GM21737 (cell line): ENCODE data around the gene NPIPA3.
A peak's percentile ranks its signal among the peaks of the same experiment; 100 is the strongest.
"Not testable (repeated sequence)": the region's sequence is repeated elsewhere in the genome, so short reads cannot be mapped to it uniquely, and the experiment has no call there.

ENCODE experiments used
- ATAC-seq: cut with Tn5 transposase; IDR thresholded peaks from one replicate; pipeline ENCODE4 v1.9.1; 2021; ENCODE audit warnings: mild to moderate bottlenecking, moderate library complexity; ENCODE audit not compliant: unreplicated experiment

NPIPA3 gene

DNA sequence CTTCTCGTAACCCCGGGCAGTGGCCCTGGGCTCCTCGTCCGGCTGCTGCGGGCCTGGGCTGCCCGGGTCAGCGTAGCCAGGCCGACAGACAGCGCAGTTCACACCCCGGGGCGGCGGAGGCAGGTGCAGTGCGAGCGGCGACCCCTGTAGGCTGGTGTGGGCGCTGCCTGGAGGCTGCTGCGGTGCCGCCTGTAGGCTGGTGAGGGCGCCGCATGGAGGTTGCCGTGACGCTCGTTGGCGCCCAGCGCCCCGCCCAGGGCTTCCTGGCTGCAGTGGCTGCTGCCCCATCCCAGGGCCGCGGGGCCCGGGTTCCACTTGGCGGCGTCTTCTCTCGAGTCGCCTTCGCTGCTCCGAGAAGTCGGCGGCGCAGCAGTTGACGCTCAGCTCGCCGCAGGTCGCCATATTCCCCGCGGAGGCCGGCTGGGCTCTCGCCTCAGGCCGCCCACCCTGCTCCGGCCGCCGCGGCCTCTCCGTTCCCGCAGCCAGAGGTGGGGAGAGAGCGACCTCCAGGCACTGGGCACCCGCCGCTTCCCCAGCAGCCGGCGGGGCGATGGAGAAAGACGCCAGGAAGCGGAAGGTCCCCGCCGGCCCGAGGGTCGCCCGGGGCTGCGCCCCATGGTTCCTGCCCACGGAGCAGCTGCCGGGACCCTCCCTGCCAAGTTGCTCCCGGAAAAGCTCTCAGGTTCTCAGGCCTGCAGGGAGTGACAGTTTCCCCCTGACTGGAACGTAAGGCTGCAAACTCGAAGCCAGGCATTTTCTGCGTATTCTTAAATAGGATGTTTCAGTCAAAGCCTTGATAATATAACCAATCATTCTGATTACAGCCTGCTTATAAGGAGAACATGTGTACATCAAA lies at the start of gene NPIPA3:
Gene NPIPA3, plus strand, starts transcription at position 256 of the 856 bp plus-strand sequence. CDS start 5,533 bp downstream, outside the sequence.
- peak; percentile 99 for ATAC-seq

DNA sequence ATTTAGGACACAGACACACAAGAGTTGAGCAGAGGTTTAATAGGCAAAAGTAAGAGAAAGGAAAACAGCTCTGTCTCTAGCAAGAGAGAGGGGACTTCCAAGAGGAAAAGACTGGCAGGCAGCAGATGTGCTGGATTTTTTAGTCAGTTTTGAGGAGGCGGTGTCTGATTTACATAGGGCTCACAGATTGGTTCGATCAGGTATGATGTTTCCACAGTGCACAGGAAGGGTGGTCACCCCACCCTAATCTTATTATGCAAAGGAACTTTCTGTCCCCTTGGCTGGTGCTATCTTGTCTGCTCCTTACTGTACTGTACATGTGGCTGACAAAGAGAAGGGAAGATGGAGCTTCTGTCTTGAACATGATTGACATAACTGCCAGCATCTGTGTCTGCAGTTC lies 45.1 kb upstream of the NPIPA3 start:
- peak; percentile 79 for ATAC-seq

DNA sequence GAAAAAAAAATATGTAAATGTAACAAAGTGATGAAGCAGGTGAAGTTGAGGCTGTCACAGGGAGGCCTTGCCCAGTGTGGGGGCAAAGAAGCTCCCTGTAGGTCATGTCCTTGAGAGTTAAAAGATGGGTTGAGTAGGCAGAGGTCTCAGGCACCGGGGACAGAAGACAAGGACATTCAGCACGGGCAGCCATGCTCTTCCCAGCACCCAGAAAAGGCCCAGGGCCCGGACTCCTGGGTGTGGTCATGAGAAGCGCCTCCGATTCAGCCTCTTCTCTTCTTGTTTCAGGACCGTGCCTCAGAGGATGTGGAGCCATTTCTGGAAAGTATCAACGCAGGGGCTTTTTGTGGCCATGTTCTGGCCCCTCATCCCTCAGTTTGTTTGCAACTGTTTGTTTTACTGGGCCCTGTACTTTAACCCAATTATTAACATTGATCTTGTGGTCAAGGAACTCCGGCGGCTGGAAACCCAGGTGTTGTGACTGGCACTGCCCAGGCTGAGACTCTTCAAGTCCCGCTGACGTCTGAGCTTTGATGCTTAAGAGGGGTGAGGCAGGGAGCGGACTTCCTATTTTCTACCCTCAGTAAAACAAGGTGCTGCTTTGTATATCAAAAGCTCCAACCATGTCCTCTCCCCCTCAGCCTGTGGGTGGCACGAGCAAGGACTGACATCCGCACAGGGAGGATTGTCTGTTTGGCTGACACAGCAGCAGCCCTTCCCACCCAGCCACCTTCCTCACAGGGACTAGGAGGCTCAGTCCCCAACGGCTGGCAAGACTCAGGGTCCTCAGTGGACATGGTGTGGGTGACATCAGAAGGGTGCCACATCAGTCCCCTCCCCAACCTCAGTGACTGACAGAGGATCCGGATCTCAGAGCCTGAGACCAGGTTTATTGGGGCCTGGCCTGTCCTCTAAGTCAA lies 35.6 kb upstream of the NPIPA3 start:
- no peak for ATAC-seq

DNA sequence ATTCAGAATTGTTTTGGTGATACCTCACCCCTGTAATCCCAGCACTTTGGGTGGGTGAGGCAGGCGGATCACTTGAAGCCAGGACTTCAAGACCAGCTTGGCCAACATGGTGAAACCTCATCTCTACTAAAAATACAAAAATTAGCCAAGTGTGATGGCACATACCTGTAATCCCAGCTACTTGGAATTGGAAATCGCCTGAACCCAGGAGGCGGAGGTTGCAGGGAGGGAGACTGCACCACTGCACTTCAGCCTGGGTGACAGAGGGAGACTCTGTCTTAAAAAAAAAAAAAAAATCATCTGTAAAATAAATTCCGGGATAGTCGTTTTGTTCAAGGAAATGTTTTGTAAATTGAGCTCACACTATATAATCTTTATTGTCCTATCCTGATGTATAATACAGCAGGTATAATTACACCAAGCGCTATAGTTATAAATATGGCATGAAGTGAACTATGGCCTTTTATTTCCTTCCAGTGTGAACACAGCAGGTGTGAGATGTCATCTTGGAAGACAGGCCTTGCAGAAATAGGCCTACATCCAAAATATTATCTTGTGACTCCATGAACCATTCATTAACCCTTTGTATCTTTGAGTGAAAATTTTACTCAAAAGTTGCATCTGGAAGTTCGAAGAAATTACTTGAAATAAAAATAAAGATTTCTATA lies 34.5 kb upstream of the NPIPA3 start:
- ATAC-seq: no peak

DNA sequence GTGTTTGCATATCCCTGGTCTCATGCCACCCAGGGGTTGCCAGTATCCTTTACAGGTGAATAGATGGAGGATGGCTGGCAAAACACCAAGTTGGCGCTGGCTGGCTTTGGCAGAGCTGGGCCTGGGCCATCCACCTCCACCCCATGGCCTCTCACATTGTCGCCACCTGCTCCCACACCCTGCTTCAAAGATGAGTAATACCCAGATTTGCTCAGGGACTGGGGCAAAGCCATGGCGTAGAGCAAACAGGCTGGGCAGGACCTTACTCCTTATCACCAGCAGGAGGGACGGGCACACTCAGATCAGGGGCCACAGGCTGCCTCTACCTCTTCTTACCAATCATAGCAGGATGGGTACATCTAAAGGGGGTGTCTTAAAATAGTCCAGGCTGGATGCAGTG lies 33.4 kb upstream of the NPIPA3 start:
- ATAC-seq: no peak

DNA sequence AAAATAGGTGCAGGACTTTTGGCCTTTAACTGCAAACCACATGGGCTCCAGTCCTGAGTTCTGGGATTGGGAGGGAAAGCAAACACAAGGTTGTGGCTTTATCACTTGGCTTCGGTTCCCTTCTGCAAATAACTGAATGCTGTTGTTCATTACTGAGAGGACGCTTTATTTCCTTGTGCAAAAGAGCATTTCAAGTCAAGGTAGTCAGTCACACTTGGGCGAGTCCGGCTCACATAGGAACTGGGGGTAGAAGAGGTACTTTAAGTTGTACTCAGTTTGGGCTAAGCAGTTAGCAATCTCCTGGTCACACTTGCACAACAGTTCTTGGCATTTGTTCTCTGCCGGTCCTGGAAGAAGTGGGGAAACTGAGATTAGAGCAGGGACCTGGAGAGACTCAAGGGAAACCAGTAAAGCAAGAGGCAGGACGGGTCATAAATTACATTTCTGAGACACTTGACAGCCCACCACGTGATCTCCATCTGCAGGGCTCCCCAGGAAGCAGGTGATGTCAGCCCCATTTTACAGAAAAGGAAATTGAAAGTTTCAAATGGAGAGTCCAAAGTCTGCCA lies 30.7 kb upstream of the NPIPA3 start:
- peak; percentile 64 for ATAC-seq

DNA sequence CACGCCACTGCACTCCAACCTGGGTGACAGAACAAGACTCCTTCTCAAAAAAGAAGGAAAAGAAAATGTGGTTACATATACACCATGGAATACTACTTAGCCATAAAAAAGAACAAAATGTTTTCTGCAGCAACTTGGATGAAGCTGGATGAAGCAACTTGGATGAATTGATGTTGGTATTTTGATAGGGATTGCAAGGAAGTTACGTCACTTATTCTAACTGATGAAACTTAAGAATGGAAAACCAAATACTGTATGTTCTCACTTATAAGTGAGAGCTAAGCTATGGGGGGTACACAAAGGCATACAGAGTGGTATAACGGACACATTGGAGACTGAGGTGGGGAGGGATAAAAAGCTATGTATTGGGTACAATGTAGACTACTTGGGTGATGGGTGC lies 26.6 kb upstream of the NPIPA3 start:
- no peak for ATAC-seq

DNA sequence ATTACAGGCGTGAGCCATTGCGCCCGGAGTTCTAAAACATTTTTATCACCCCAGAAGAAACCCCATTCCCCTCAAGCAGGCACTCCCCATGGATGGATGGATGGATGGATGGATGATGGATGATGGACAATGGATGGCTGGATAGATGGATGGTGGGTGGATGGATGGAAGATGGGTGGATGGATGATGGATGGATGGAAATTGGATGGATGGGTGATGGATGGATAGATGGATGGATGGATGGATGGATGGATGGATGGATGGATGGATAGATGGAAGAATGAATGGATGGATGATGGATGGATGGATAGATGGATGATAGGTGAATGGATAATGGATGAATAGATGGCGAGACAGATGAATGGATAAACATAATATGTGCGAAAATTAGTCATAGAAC lies 25.6 kb upstream of the NPIPA3 start:
- ATAC-seq: no peak

DNA sequence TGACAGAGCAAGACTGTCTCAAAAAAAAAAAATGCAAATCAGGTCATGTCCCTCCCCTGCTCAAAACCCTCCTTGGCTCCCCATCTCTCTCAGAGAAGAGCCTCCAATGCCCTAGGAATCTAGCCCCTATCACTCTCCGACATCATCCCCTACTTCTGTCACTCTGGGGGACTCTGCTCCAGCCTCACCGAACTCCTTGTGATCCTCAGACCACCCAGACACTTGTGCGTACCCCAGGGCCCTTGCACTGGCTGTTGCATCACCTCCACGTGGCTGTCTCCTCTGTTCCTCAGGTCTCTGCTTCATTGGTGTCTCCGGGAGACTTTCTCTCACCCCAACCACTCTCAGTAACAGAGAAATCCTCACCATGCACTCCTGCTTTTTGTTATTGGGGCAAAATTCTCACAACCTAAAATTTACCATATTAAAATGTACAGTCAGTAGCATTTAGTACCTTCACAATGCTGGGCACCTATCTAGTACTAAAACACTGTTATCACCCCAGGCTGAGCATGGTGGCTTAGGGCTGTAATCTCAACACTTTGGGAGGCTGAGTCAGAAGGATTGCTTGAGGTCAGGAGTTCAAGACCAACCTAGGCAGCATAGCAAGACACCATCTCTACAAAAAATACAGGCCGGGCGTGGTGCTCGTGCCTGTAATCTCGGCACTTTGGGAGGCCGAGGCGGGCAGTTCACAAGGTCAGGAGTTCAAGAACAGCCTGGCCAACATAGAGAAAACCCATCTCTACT lies 24.3 kb upstream of the NPIPA3 start:
- ATAC-seq: no peak

DNA sequence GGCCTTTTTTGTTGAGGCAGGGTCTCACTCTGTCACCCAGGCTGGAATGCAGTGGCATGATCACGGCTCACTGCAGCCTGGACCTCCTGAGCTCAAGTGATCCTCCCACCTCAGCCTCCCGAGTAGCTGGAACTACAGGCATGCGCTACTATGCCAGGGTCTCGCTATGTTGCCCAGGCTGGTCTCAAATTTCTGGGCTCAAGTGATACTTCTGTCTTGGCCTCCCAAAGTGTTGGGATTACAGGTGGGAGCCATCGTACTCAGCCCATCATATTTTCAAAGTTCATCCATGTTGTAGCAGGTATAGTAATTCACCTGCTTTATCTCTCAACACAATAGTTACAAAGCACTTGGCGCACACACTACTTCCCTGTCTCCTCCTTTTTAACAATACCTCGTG lies 22.8 kb upstream of the NPIPA3 start:
- ATAC-seq: not testable (repeated sequence)

DNA sequence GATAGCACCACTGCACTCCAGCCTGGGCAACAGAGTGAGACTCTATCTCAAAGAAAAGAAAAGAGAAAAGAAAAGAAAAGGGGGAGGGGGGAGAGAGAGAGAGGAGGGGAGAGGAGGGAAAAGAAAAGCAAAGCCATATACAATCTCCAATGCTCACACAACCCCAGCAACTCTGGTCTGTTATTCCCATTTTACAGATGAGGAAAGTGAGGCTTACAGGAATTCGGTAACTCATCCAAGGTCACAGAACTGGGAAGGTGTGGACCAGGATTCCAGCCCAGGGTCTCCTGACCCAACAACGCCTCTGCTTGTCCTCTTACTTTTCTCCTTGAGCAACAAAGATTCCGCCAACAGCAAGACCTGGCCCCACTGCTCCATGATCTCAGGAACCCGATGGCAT lies 22.1 kb upstream of the NPIPA3 start:
- no peak for ATAC-seq

DNA sequence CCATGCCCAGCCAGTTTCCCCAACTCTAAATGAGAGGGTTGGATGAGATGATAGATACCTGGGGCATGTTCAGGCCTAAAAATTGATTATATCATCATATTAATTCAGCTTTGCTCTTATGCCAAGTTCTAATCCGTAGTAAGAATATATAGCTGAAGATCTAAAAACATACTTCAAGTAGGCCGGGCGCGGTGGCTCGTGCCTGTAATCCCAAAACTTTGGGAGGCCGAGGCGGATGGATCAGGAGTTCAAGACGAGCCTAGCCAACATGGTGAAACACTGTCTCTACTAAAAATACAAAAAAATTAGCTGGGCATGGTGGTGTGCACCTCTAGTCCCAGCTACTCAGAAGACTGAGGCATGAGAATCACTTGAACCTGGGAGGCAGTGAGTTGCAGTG lies 21.1 kb upstream of the NPIPA3 start:
- no peak for ATAC-seq

DNA sequence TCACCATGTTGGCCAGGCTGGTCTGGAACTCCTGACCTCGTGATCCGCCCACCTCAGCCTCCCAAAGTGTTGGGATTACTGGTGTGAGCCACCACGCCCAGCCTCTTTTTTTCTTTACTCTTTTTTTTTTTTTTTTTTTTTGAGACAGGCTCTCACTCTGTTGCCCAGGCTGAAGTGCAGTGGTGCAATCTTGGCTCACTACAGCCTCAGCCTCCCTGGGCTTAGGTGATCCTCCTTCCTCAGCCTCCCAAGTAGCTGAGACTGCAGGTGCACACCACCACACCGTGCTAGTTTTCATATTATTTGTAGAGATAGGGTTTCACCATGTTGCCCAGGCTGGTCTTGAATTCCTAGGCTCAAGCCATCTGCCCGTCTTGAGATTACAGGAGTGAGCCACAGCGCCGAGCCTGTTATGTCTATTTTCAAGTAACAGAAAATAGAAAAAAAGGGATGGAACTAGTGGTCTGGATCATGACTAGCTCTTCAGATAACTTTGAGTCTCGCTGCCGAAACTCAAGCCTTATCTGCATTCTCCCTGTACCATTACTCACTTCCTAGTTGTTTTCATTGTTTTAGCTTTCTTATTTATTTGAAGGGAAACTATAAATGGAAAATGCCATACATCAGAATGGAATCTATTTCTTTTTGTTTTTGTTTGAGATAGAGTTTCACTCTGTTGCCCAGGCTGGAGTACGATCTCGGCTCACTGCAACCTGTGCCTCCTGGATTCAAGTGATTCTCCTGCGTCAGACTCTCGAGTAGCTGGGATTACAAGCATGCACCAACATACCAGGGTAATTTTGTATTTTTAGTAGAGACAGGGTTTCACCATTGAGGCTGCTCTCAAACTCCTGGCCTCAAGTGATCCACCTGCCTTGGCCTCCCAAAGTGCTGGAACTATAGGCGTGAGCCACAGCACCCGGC lies 17.1 kb upstream of the NPIPA3 start:
- not testable (repeated sequence) for ATAC-seq

DNA sequence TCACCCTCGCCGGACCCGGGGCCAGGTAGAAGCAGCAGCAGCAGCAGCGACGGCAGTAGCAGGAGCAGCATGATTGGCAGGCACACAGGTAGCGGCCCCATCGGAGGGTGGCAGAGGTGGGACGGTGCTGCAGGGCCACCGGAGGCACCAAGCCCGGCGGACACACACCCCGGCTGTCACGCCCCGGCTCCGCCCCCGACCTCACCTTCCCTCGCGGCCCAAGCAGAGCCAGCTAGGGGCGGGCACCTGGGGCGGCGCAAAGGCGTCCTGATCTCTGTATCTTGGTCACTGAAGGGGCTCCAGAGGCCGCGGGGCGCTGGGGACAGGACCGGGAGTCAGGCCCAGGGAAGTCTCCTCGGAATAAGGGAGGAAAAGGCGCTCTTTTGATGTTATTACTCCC lies 9.1 kb upstream of the NPIPA3 start, which contains the start of gene PLA2G10:
Gene PLA2G10, minus strand, starts transcription at position 180 of the 400 bp plus-strand sequence. Its CDS starts 79 bp downstream, at position 101.
- not testable (repeated sequence) for ATAC-seq

DNA sequence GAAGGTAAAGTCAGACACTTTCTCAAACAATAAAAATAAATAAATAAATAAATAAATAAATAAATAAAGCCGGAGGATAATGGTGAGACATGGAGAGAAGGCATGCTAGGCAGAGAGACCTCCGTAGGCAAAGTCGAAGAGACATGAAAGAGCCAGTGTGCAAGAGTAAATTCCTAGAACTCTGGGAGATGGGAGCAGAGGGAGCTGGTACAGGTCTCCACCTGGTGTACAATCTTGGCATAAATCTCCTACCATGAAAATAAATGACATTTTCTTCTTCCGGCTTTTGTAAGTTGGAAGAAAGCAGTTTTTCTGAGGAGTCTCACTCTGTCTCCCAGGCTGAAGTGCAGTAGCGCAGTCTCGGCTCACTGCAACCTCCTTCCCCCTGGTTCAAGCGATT lies 1.4 kb upstream of the NPIPA3 start:
- not testable (repeated sequence) for ATAC-seq

DNA sequence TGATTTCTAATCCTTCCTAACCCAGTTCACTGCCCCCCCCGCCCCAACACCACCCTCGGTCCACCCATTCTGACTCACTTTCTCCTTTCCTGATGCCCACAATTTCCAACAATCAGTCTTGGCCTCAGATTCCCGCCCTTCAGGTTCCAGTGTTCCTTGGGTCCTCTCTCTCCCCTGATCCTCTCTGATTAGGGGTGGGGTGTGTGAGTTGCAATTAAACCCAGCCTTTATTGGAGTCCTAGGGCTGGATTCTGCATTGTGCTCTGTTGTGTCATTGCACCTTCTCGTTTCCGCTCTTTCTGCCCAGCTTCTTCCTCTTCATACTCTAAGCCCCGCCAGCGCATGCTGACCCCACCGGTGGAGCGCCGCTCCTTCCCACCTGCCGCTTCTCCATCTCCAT lies 539 bp upstream of the NPIPA3 start:
- not testable (repeated sequence) for ATAC-seq

DNA sequence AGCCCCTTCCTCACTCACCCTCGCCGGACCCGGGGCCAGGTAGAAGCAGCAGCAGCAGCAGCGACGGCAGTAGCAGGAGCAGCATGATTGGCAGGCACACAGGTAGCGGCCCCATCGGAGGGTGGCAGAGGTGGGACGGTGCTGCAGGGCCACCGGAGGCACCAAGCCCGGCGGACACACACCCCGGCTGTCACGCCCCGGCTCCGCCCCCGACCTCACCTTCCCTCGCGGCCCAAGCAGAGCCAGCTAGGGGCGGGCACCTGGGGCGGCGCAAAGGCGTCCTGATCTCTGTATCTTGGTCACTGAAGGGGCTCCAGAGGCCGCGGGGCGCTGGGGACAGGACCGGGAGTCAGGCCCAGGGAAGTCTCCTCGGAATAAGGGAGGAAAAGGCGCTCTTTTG lies 30.0 kb downstream of the NPIPA3 start:
- not testable (repeated sequence) for ATAC-seq

DNA sequence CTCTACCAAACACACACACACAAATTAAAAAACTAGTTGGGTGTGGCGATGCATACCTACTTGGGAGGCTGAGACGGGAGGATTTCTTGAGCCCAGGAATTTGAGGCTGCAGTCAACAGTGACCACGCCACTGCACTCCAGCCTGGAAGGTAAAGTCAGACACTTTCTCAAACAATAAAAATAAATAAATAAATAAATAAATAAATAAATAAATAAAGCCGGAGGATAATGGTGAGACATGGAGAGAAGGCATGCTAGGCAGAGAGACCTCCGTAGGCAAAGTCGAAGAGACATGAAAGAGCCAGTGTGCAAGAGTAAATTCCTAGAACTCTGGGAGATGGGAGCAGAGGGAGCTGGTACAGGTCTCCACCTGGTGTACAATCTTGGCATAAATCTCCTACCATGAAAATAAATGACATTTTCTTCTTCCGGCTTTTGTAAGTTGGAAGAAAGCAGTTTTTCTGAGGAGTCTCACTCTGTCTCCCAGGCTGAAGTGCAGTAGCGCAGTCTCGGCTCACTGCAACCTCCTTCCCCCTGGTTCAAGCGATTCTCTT lies 37.7 kb downstream of the NPIPA3 start:
- ATAC-seq: not testable (repeated sequence)

DNA sequence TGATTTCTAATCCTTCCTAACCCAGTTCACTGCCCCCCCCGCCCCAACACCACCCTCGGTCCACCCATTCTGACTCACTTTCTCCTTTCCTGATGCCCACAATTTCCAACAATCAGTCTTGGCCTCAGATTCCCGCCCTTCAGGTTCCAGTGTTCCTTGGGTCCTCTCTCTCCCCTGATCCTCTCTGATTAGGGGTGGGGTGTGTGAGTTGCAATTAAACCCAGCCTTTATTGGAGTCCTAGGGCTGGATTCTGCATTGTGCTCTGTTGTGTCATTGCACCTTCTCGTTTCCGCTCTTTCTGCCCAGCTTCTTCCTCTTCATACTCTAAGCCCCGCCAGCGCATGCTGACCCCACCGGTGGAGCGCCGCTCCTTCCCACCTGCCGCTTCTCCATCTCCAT lies 38.6 kb downstream of the NPIPA3 start:
- ATAC-seq: not testable (repeated sequence)
